ENCODE results near the gene TNRC6B.

TNRC6B gene

DNA sequence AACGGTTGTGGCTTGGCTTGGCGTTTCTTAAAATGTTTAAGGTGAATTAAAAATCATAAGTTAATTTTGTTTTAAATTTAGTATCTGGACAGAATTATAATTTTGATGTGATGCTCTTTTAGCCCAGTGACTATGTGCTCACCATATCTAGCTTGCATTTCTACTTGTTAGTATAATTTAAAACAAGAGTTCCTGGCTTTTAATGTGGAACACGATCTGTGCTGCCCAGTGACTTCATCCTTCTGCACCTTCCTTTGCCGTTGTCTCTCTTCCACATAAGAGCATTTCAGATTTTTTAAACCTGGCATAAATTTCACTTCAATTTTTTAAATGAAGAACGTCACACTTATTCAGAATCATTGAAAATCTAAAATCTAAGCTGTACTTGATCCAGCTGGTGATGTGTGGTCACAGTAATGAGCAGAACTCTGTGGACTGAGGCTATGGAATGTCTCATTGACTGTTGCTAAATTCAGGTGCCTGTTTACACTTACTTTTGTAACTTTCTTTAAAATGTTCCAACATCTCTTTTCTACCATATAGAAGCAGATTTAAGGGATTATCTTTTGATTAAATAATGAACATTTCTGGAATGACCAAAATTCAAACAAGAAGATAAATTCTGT, 93.1 kb downstream of the TNRC6B start:
- TF ChIP-seq EZH2phosphoT487 (IDR thresholded peaks at IDR 0.05; ENCODE audit: low read depth) (no peak), CTCF (IDR thresholded peaks at IDR 0.05; ENCODE audit: low read depth, low read length) (no peak)
- Histone ChIP-seq H2AFZ (ENCODE audit: low read depth, low read length) (no peak overlapping the region), H3K79me2 (ENCODE audit: low read length) (no peaks in the 10 kb centered on the region), H3K27ac (ENCODE audit: low read length) (no peak overlapping the region), H3K36me3 (replicated peaks; ENCODE audit: low read depth, low read length) (peaks cover 15% of the 10 kb centered on the region), H3K9ac (ENCODE audit: low read length) (no peak overlapping the region), H3K4me2 (ENCODE audit: low read length) (no peak overlapping the region), H3K27me3 (ENCODE audit: low read depth, low read length) (no peaks in the 10 kb centered on the region), H4K20me1 (ENCODE audit: insufficient read depth, low read length) (no peaks in the 10 kb centered on the region), H3K4me3 (ENCODE audit: low read length) (no peak overlapping the region), H3K9me3 (ENCODE audit: insufficient read depth, low read length) (no peaks in the 10 kb centered on the region), H3K4me1 (ENCODE audit: low read length) (peaks cover under 1% of the 10 kb centered on the region)

DNA sequence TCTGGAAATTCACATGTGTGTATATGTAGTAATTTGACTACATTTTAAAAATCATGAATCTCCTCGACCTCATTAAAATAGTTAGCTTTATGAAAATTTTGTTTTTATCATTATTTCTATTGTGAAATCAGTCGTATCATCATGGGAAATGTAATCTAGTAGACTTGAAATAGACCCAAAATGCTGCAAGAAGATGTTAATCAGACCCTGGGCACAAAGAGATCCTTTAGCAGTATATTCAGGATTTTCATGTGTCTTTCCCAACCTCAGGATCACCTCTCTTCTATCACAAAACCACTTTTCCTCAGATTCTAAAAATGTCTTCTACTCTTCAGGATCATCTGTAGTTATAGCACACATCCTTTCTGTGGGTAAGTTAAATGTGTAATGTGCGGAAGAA, 93.7 kb downstream of the TNRC6B start:
- Histone ChIP-seq H3K79me2 (ENCODE audit: low read length) (no peaks in the 10 kb centered on the region), H3K36me3 (replicated peaks; ENCODE audit: low read depth, low read length) (peaks cover 14% of the 10 kb centered on the region), H3K27me3 (ENCODE audit: low read depth, low read length) (no peaks in the 10 kb centered on the region), H3K27ac (ENCODE audit: low read length) (no peak overlapping the region), H3K4me1 (ENCODE audit: low read length) (peaks cover 7% of the 10 kb centered on the region), H2AFZ (ENCODE audit: low read depth, low read length) (no peak overlapping the region), H3K4me2 (ENCODE audit: low read length) (no peak overlapping the region), H3K9ac (ENCODE audit: low read length) (no peak overlapping the region), H3K4me3 (ENCODE audit: low read length) (no peak overlapping the region), H4K20me1 (ENCODE audit: insufficient read depth, low read length) (no peaks in the 10 kb centered on the region), H3K9me3 (ENCODE audit: insufficient read depth, low read length) (no peaks in the 10 kb centered on the region)
- TF ChIP-seq EZH2phosphoT487 (IDR thresholded peaks at IDR 0.05; ENCODE audit: low read depth) = no peak
- no peak for TF ChIP-seq CTCF (IDR thresholded peaks at IDR 0.05; ENCODE audit: low read depth, low read length)

- no peak for TF ChIP-seq CTCF (IDR thresholded peaks at IDR 0.05; ENCODE audit: low read depth, low read length)
- TF ChIP-seq EZH2phosphoT487 (IDR thresholded peaks at IDR 0.05; ENCODE audit: low read depth) = no peak
- H3K9me3 ChIP-seq (ENCODE audit: insufficient read depth, low read length) = no peaks in the 10 kb centered on the region
- H3K36me3 ChIP-seq (replicated peaks; ENCODE audit: low read depth, low read length) = peaks cover 19% of the 10 kb centered on the region
- no peak overlapping the region for H3K4me3 ChIP-seq (ENCODE audit: low read length)
- no peak overlapping the region for H2AFZ ChIP-seq (ENCODE audit: low read depth, low read length)
- H3K79me2 ChIP-seq (ENCODE audit: low read length) = no peaks in the 10 kb centered on the region
- H3K9ac ChIP-seq (ENCODE audit: low read length) = no peak overlapping the region
- no peaks in the 10 kb centered on the region for H4K20me1 ChIP-seq (ENCODE audit: insufficient read depth, low read length)
- H3K27me3 ChIP-seq (ENCODE audit: low read depth, low read length) = no peaks in the 10 kb centered on the region
- H3K4me1 ChIP-seq (ENCODE audit: low read length) = peaks cover 13% of the 10 kb centered on the region
- no peak overlapping the region for H3K27ac ChIP-seq (ENCODE audit: low read length)
- no peak overlapping the region for H3K4me2 ChIP-seq (ENCODE audit: low read length)
These were observed 95.6 kb downstream of the TNRC6B start for GRCh38 chr22:40273319-40273718.

DNA sequence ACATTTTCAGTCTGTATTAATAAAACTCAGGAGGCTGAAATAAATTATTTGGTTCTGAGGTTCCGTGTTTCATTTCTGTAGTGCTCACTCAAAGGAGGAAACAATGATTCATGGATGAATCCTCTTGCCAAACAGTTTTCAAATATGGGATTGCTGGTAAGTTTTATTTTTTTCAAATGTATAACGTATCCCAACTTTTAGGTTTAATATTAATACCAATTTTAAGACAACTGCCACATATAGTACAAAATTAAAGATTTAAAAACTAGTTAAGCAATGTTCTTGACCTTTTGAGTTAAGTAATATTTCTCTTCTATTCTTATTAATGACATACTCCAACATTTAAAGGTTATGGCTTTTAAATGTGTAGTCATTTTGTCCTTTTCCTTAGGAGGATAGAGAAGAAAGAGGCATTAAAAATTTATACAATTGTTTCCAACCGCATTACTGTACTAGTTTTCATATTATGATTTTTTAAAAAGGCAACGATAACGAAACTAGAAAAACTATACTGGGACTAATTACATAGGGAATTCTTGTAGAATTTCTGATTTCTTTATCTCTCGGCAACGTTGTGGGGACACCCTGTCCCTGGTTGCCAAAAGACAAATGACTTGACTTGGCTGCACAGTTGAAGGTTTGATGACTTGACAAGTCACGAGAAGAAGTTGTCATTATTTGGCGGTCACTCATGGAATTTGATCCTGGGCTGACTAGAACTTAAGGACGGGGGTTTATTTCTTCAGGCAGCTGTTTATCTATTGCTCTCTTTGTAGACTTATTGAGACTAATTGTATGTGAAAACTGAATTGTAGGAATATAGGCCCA, 99.5 kb downstream of the TNRC6B start:
- Histone ChIP-seq H3K27ac (ENCODE audit: low read length) (peak overlapping the region; percentile 44; the same call in 1 of the 2 replicates), H3K9me3 (ENCODE audit: insufficient read depth, low read length) (no peaks in the 10 kb centered on the region), H3K36me3 (replicated peaks; ENCODE audit: low read depth, low read length) (peaks cover 29% of the 10 kb centered on the region), H4K20me1 (ENCODE audit: insufficient read depth, low read length) (no peaks in the 10 kb centered on the region; the same call in 1 of the 2 replicates), H3K4me3 (ENCODE audit: low read length) (peak overlapping the region; percentile 68; the same call in 1 of the 2 replicates), H3K4me2 (ENCODE audit: low read length) (peak overlapping the region; percentile 92), H3K9ac (ENCODE audit: low read length) (peak overlapping the region; percentile 52; the same call in 1 of the 2 replicates), H3K27me3 (ENCODE audit: low read depth, low read length) (no peaks in the 10 kb centered on the region), H3K79me2 (ENCODE audit: low read length) (no peaks in the 10 kb centered on the region), H3K4me1 (ENCODE audit: low read length) (peaks cover 13% of the 10 kb centered on the region), H2AFZ (ENCODE audit: low read depth, low read length) (no peak overlapping the region)
- TF ChIP-seq EZH2phosphoT487 (IDR thresholded peaks at IDR 0.05; ENCODE audit: low read depth) = no peak
- no peak for TF ChIP-seq CTCF (IDR thresholded peaks at IDR 0.05; ENCODE audit: low read depth, low read length)
